ENCODE results near the gene SNX24. TPM values are rescaled to one million over a fixed set of nuclear protein-coding genes. Genes with fewer than 3 reads are reported as not detected.

Gene SNX24
- total RNA-seq, 4 donors from 2014 or later = 2.8 to 16.5 (median 11.3) TPM

- intact Hi-C loops (cut with DNase I; ENCODE audit: low total_unique reads) = no loop called here
- H3K36me3 ChIP-seq = no peaks in the 10 kb centered on the region
- H3K9me3 ChIP-seq = no peaks in the 10 kb centered on the region
- no peaks in the 10 kb centered on the region for H3K27me3 ChIP-seq
- no peaks in the 10 kb centered on the region for H3K4me1 ChIP-seq
- no peak for DNase-seq
- TF ChIP-seq CTCF (IDR thresholded peaks at IDR 0.05) = no peak
- no peak for TF ChIP-seq POLR2A (IDR thresholded peaks at IDR 0.05)
- no peak overlapping the region for H3K27ac ChIP-seq
- H3K4me3 ChIP-seq = no peak overlapping the region
Measured at GRCh38 chr5:123046222-123046621, 200.8 kb downstream of the SNX24 start.

GRCh38 chr5:123047706-123048105, 202.3 kb downstream of the SNX24 start:
- Histone ChIP-seq H3K36me3 (no peaks in the 10 kb centered on the region), H3K9me3 (no peaks in the 10 kb centered on the region), H3K27me3 (no peaks in the 10 kb centered on the region), H3K27ac (no peak overlapping the region), H3K4me1 (no peaks in the 10 kb centered on the region), H3K4me3 (no peak overlapping the region)
- no peak for TF ChIP-seq CTCF (IDR thresholded peaks at IDR 0.05)
- no peak for TF ChIP-seq POLR2A (IDR thresholded peaks at IDR 0.05)
- DNase-seq = no peak
- intact Hi-C loops (cut with DNase I; ENCODE audit: low total_unique reads) = no loop called here

GRCh38 chr5:123051206-123051605, 205.8 kb downstream of the SNX24 start:
- H3K4me1 ChIP-seq = no peaks in the 10 kb centered on the region
- H3K27me3 ChIP-seq = no peaks in the 10 kb centered on the region
- intact Hi-C loops (cut with DNase I; ENCODE audit: low total_unique reads) = no loop called here
- no peak overlapping the region for H3K27ac ChIP-seq
- H3K36me3 ChIP-seq = no peaks in the 10 kb centered on the region
- H3K9me3 ChIP-seq = no peaks in the 10 kb centered on the region
- no peak for DNase-seq
- no peak overlapping the region for H3K4me3 ChIP-seq
- TF ChIP-seq CTCF (IDR thresholded peaks at IDR 0.05) = no peak
- no peak for TF ChIP-seq POLR2A (IDR thresholded peaks at IDR 0.05)

Small RNAs within 50 kb of the gene (small RNA-seq; reads per million reads assigned to genes)
- not detected for gene RN7SL689P

Other genes starting within 250 kb of the SNX24 start
- gene SNX2, start 70.5 kb upstream of the SNX24 start, total RNA-seq = 100 to 1,000 TPM in 2 of 4 donors, 10 to 100 TPM in 2; 22.5 to 128 (median 99.6) TPM
- 10 to 100 TPM; 22.3 to 41.7 (median 27.7) TPM for gene PPIC, start 191.1 kb downstream of the SNX24 start, total RNA-seq
- 1 to 10 TPM in 2 of 4 donors, under 1 TPM in 2; under 0.01 to 2.6 (median 1.6) TPM for gene PRDM6, start 243.6 kb downstream of the SNX24 start, total RNA-seq